Measurements from ENCODE around the gene TBC1D30. TPM values are rescaled to one million over a fixed set of nuclear protein-coding genes. Genes with fewer than 3 reads are reported as not detected.

The TBC1D30 gene
- total RNA-seq, 4 donors from 2014 or later: 2.6 to 20.9 (median 9.3) TPM

DNA sequence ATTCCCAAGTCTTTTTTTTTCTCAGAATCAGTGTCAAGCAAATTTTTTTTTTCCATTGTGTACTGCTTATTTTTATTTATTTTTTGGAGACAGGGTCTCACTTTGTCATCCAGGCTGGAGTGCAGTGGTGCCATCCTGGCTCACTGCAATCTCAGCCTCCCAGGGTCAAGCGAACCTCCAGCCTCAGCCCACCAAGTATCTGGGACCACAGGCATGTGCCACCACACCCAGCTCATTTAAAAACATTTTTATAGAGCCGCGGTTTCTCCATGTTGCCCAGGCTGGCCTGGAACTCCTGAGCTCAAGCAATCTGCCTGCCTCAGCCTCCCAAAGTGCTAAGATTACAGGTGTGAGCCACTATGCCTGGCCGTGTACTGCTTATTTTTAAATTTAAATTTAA is 68.1 kb downstream of the TBC1D30 start:
- no peak for ATAC-seq (ENCODE audit: low FRiP score)
- TF ChIP-seq, protein P1, sequence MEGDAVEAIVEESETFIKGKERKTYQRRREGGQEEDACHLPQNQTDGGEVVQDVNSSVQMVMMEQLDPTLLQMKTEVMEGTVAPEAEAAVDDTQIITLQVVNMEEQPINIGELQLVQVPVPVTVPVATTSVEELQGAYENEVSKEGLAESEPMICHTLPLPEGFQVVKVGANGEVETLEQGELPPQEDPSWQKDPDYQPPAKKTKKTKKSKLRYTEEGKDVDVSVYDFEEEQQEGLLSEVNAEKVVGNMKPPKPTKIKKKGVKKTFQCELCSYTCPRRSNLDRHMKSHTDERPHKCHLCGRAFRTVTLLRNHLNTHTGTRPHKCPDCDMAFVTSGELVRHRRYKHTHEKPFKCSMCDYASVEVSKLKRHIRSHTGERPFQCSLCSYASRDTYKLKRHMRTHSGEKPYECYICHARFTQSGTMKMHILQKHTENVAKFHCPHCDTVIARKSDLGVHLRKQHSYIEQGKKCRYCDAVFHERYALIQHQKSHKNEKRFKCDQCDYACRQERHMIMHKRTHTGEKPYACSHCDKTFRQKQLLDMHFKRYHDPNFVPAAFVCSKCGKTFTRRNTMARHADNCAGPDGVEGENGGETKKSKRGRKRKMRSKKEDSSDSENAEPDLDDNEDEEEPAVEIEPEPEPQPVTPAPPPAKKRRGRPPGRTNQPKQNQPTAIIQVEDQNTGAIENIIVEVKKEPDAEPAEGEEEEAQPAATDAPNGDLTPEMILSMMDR (IDR thresholded peaks at IDR 0.05): no peak
- DNase-seq (ENCODE audit: low spot score): no peak

DNA sequence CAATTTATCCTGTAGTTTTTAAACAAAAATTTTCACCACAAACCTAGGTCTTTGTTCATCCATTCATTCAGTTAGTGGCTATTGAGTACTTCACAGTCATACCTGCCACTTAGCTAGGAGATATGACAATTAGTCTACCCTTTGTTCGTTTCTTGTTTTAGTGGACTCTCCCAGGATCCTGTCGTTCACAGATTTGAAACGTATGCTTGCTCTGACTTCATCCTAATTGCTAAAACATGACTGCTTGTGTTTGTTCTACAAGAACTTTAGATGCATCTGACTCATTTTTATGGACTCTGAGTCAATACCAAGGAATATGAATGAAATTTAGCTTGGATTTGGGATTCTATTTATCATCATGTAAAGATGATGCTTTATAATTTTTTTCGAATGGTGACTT is 69.5 kb downstream of the TBC1D30 start:
- no peak for DNase-seq (ENCODE audit: low spot score)
- no peak for ATAC-seq (ENCODE audit: low FRiP score)
- TF ChIP-seq, protein P1 (IDR thresholded peaks at IDR 0.05): no peak

DNA sequence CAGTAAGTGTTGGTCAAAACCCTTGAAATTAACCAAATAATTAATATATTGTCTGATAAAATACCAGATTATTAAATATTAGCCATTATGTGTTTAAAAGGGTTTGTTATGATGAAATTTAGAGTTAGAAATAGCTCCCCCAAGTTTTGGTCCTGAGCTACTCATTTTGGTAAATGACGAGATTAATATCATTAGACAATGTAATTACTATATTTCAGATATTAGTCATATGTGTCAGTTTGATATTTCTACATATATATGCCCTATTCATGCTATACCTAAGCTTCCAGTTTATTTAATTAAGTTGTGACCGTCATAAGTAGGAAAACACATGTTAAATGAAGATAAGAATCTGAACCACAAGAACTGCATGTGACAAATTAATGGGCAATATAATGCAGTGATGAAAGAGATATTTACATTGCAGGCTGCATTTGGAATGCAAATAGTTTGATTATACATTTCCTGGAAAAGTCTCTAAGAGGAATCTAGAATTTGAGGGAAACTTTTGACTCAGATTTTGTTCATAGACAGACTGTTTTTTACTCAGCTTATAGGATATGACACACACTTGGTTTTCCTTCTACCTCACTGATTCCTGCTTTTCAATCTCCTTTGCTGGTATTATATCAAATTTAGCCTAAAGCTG is 70.5 kb downstream of the TBC1D30 start:
- DNase-seq (ENCODE audit: low spot score) (no peak), ATAC-seq (ENCODE audit: low FRiP score) (no peak)
- TF ChIP-seq, protein P1 (IDR thresholded peaks at IDR 0.05): no peak

DNA sequence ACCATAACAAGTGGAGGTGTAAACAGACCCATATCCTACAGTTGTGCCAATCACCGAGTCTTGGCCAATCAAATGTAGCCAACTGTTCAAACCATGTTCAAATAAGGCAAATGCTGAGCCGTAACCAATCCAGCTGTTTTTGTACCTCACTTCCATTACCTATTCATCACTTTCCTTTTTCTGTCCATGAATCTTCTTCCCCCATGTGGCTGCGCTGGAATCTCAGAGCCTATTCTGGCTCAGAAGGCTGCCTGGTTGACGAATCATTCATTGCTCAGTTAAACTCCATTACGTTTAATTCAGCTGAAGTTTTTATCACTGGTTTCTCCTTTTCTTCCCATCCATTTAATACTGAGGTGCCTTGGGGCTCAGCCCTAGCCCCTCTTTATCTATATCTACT is 71.1 kb downstream of the TBC1D30 start:
- TF ChIP-seq, protein P1 (IDR thresholded peaks at IDR 0.05): no peak
- no peak for DNase-seq (ENCODE audit: low spot score)
- no peak for ATAC-seq (ENCODE audit: low FRiP score)

DNA sequence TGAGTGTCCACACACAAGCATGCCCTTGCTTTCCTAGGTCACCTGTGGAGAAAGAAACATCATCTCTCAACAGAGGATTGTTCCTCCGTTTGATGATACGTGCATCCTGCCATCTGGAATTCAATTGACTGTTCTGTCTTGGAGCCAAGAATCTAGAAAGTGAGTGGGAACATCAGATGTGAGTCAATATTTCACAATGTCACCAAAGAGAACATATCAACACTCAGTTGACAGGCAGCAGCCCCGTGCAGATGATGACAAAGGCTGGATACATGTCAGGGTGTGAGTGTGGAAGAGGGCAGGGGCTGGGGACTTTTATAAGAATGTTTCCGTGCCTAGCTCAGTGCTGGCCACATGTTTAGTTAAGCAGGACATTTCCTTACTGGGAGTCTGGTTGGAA is 76.1 kb downstream of the TBC1D30 start:
- DNase-seq (ENCODE audit: low spot score) (no peak), ATAC-seq (ENCODE audit: low FRiP score) (no peak)
- TF ChIP-seq, protein P1 (IDR thresholded peaks at IDR 0.05): no peak

DNA sequence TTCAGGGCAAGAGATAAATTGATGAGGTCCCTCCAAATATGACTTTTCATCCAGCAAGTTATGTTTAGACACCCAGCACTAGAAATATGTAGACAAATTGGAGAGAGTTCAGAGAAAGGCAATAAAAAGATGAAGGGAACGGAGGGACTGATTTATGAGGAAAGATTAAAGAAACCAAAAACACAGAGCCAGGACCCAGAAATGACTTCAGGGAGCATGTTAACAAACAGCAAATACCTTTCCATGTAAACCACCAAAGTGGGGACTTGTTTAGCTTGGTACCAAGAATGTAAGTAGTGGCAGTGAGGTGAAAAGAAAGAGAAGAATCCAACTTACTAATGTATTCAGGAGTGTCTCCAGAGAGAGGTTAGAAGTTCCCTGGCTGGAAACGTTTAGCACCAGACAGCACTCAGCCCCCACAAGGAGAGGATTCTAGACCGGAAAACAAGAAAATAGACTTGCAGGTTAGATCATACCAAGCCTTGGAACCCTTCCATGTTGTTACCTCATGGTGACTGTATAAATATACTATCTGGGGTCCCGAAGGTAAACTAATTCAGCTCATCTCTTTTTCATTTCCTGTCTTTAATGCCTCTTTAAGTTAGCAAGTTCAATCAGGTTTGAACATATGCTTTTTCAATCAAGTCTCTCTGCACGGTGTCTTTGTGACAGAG is 79.2 kb downstream of the TBC1D30 start:
- DNase-seq (ENCODE audit: low spot score) (no peak), ATAC-seq (ENCODE audit: low FRiP score) (no peak)
- TF ChIP-seq, protein P1 (IDR thresholded peaks at IDR 0.05): no peak

DNA sequence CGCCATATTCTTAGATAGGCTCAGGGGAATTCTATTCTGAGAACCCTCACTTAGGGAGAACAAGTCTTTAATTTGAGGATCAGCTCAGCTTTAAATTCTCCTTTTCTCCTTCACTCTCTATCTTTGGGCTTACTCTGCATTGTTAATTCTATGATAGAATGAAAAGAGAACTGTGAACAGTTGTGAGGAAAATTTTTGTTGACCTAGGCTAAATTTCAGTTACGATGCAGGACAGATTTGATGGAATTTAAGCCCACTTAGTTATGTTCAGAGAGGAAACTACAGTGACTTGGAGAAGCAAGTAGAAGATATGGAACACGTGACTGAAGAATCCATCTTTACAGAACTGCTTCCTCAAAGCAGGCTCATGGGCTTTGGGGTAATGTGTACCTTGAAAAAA is 82.7 kb downstream of the TBC1D30 start:
- TF ChIP-seq, protein P1 (IDR thresholded peaks at IDR 0.05): no peak

More for the DNA sequence above, 82.7 kb downstream of the TBC1D30 start:
- DNase-seq (ENCODE audit: low spot score) (no peak), ATAC-seq (ENCODE audit: low FRiP score) (no peak)

All from omental fat pad (tissue), 4 donors.